ENCODE results near the gene YIF1B.

YIF1B gene

GRCh38 chr19:38293281-38293680, 22.5 kb downstream of the YIF1B start:
- TF ChIP-seq CTCF (IDR thresholded peaks at IDR 0.05; ENCODE audit: extremely low read depth, insufficient read depth, missing control alignments), result no peak
- in situ Hi-C loops (cut with MboI; ENCODE audit: low pct_unique_long_range_greater_than_20kb, low sequenced_read_pairs, unreplicated experiment), result no loop called here
- no peak for DNase-seq (ENCODE audit: low spot score)

GRCh38 chr19:38291855-38292254, 23.9 kb downstream of the YIF1B start:
- in situ Hi-C loops (cut with MboI; ENCODE audit: low pct_unique_long_range_greater_than_20kb, low sequenced_read_pairs, unreplicated experiment), result no loop called here
- TF ChIP-seq CTCF (IDR thresholded peaks at IDR 0.05; ENCODE audit: extremely low read depth, insufficient read depth, missing control alignments), result no peak
- DNase-seq (ENCODE audit: low spot score), result no peak

GRCh38 chr19:38290631-38291147, 25.1 kb downstream of the YIF1B start:
- in situ Hi-C loops (cut with MboI; ENCODE audit: low pct_unique_long_range_greater_than_20kb, low sequenced_read_pairs, unreplicated experiment), result no loop called here
- no peak for DNase-seq (ENCODE audit: low spot score)
- TF ChIP-seq CTCF (IDR thresholded peaks at IDR 0.05; ENCODE audit: extremely low read depth, insufficient read depth, missing control alignments), result no peak

- no peak for TF ChIP-seq CTCF (IDR thresholded peaks at IDR 0.05; ENCODE audit: extremely low read depth, insufficient read depth, missing control alignments)
- no peak for DNase-seq (ENCODE audit: low spot score)
- in situ Hi-C loops (cut with MboI; ENCODE audit: low pct_unique_long_range_greater_than_20kb, low sequenced_read_pairs, unreplicated experiment), result no loop called here
Observed at GRCh38 chr19:38289955-38290354, 25.8 kb downstream of the YIF1B start.

GRCh38 chr19:38288123-38288855, 27.5 kb downstream of the YIF1B start:
- no peak for DNase-seq (ENCODE audit: low spot score)
- in situ Hi-C loops (cut with MboI; ENCODE audit: low pct_unique_long_range_greater_than_20kb, low sequenced_read_pairs, unreplicated experiment), result no loop called here
- no peak for TF ChIP-seq CTCF (IDR thresholded peaks at IDR 0.05; ENCODE audit: extremely low read depth, insufficient read depth, missing control alignments)

GRCh38 chr19:38287604-38288003, 28.1 kb downstream of the YIF1B start:
- no peak for TF ChIP-seq CTCF (IDR thresholded peaks at IDR 0.05; ENCODE audit: extremely low read depth, insufficient read depth, missing control alignments)
- in situ Hi-C loops (cut with MboI; ENCODE audit: low pct_unique_long_range_greater_than_20kb, low sequenced_read_pairs, unreplicated experiment), result no loop called here
- DNase-seq (ENCODE audit: low spot score), result no peak
